HG02943 (cell line): ENCODE measurements around the gene KRT38.
"Not testable (repeated sequence)": the region's sequence is repeated elsewhere in the genome, so short reads cannot be mapped to it uniquely, and the experiment has no call there.

Experiments used
- ATAC-seq: cut with Tn5 transposase; IDR thresholded peaks from one replicate; pipeline ENCODE4 v1.9.1; 2021; ENCODE audit warnings: mild to moderate bottlenecking, low read depth, moderate library complexity; ENCODE audit not compliant: unreplicated experiment

KRT38 gene

GRCh38 chr17:41396996-41397660 lies 43.7 kb downstream of the KRT38 start, which contains the start of gene KRT31:
TSS of gene KRT31 (minus strand) at chr17:41397608. CDS start at chr17:41397539, 69 bp downstream.
- ATAC-seq, result no peak

GRCh38 chr17:41396340-41396739 lies 44.4 kb downstream of the KRT38 start:
- no peak for ATAC-seq

- ATAC-seq, result no peak
Measured at GRCh38 chr17:41395611-41396010, 45.2 kb downstream of the KRT38 start.

GRCh38 chr17:41395044-41395443 lies 45.7 kb downstream of the KRT38 start:
- ATAC-seq, result not testable (repeated sequence)

GRCh38 chr17:41394254-41394996 lies 46.4 kb downstream of the KRT38 start:
- no peak for ATAC-seq

- ATAC-seq, result no peak
Measured at GRCh38 chr17:41393826-41394225, 47.0 kb downstream of the KRT38 start.

- no peak for ATAC-seq
Measured at GRCh38 chr17:41393294-41393693, 47.5 kb downstream of the KRT38 start.

- no peak for ATAC-seq
Measured at GRCh38 chr17:41392278-41392677, 48.5 kb downstream of the KRT38 start.

- no peak for ATAC-seq
Measured at GRCh38 chr17:41391535-41391934, 49.2 kb downstream of the KRT38 start.

GRCh38 chr17:41390411-41390938 lies 50.3 kb downstream of the KRT38 start:
- no peak for ATAC-seq

- no peak for ATAC-seq
Measured at GRCh38 chr17:41387670-41388069, 53.1 kb downstream of the KRT38 start.

GRCh38 chr17:41386227-41386626 lies 54.6 kb downstream of the KRT38 start:
- ATAC-seq, result no peak
